GM23248 (cell line): ENCODE measurements around the gene CEP78. TPM values are rescaled to one million over a fixed set of nuclear protein-coding genes. Genes with fewer than 3 reads are reported as not detected.
A peak's percentile ranks its signal among the peaks of the same experiment; 100 is the strongest.

Experiments used
- DNase-seq: peaks from one replicate; pipeline ENCODE4 v3.0.0-alpha.2; 2015
- H2AFZ ChIP-seq: fragments of 200-600 bp; sonication (generic); 2 replicates; pipeline ENCODE4 v1.6.1; 2016; ENCODE audit warnings: antibody characterized with exemption
- H3F3A ChIP-seq: fragments of 200-600 bp; sonication (generic); 2 replicates; pipeline ENCODE4 v1.6.1; 2016; ENCODE audit warnings: mild to moderate bottlenecking, antibody characterized with exemption, mixed run types; ENCODE audit not compliant: insufficient read depth
- H3K27ac ChIP-seq: fragments of 200-600 bp; sonication (generic); 2 replicates; pipeline ENCODE4 v1.5.1; 2016; ENCODE audit warnings: mild to moderate bottlenecking
- H3K27me3 ChIP-seq: fragments of 200-600 bp; sonication (generic); replicated peaks from 2 replicates; pipeline ENCODE4 v1.6.1; 2016; ENCODE audit warnings: mild to moderate bottlenecking; ENCODE audit not compliant: insufficient read depth
- H3K36me3 ChIP-seq: fragments of 200-600 bp; sonication (generic); 2 replicates; pipeline ENCODE4 v1.6.1; 2016; ENCODE audit warnings: low read depth, mild to moderate bottlenecking
- H3K4me1 ChIP-seq: fragments of 200-600 bp; sonication (generic); 2 replicates; pipeline ENCODE4 v1.6.1; 2016; ENCODE audit warnings: mild to moderate bottlenecking; ENCODE audit not compliant: insufficient read depth
- H3K4me2 ChIP-seq: fragments of 200-600 bp; sonication (generic); one replicate; pipeline ENCODE4 v1.6.1; 2016; ENCODE audit warnings: mild to moderate bottlenecking; ENCODE audit not compliant: unreplicated experiment
- H3K4me3 ChIP-seq: fragments of 200-600 bp; sonication (generic); 2 replicates; pipeline ENCODE4 v1.5.1; 2016; ENCODE audit warnings: mild to moderate bottlenecking
- H3K79me2 ChIP-seq: fragments of 200-600 bp; sonication (generic); 2 replicates; pipeline ENCODE4 v1.6.1; 2016; ENCODE audit warnings: mild to moderate bottlenecking; ENCODE audit not compliant: insufficient read depth
- H3K9ac ChIP-seq: fragments of 200-600 bp; sonication (generic); 2 replicates; pipeline ENCODE4 v1.6.1; 2016; ENCODE audit warnings: mild to moderate bottlenecking
- H3K9me2 ChIP-seq: fragments of 200-600 bp; sonication (generic); 2 replicates; pipeline ENCODE4 v1.6.1; 2016; ENCODE audit warnings: mixed run types, mild to moderate bottlenecking, moderate library complexity; ENCODE audit not compliant: insufficient read depth
- H3K9me3 ChIP-seq: fragments of 200-600 bp; sonication (generic); one replicate; pipeline ENCODE4 v1.6.1; 2017; ENCODE audit warnings: low read depth
- H4K20me1 ChIP-seq: fragments of 200-600 bp; sonication (generic); 2 replicates; pipeline ENCODE4 v1.6.0; 2016; ENCODE audit not compliant: insufficient read depth
- EZH2 ChIP-seq: fragments of 200-600 bp; sonication (generic); IDR thresholded peaks from 2 replicates; pipeline ENCODE4 v1.6.1; 2018; ENCODE audit warnings: antibody characterized with exemption, mild to moderate bottlenecking; ENCODE audit not compliant: insufficient read depth, poor library complexity, severe bottlenecking
- EZH2phosphoT487 ChIP-seq: fragments of 200-600 bp; sonication (generic); IDR thresholded peaks from 2 replicates; pipeline ENCODE4 v1.6.1; 2018; ENCODE audit warnings: antibody characterized with exemption, moderate library complexity, mild to moderate bottlenecking, low read depth; ENCODE audit not compliant: insufficient read depth
- WGBS, 2 experiments: methylation state at CpG; one replicate each; pipeline ENCODE4 v1.1.6; 2015 to 2017; ENCODE audit warnings: low lambda C conversion rate in 2 of 2, low coverage in 1 of 2; ENCODE audit errors: missing lambda C conversion rate in 2 of 2; 5-methylcytosine and 5-hydroxymethylcytosine counted together
- in situ Hi-C: fragments of 300-500 bp; cut with MboI; formaldehyde crosslinking; loops from 2 replicates; pipeline ENCODE4 v1.15.0; 2020
- polyA plus RNA-seq: library from polyadenylated mRNA; unstranded; fragments of >200 nt; fragmentation: Nextera tagmentation; extraction: Ambion mirVana; gene quantifications from 2 replicates; pipeline ENCODE4 v1.2.1, GENCODE V29; 2016
- total RNA-seq: library from RNA; depleted of rRNA; stranded (reverse); fragments of >200 nt; shearing (Covaris generic); gene quantifications from 2 replicates; pipeline ENCODE4 v1.2.3, GENCODE V29; 2014

CEP78 gene
- total and polyA plus RNA-seq, 2 experiments from 2014 or later, result 9.1 to 13.8 TPM

- Histone ChIP-seq H3K9ac (no peak overlapping the region), H4K20me1 (no peaks in the 10 kb centered on the region), H3K9me2 (no peaks in the 10 kb centered on the region), H3K4me1 (no peaks in the 10 kb centered on the region), H3K36me3 (0 out of 2 replicates have a peak, but pooled peaks cover 4% of the 10 kb centered on the region), H3K27ac (no peak overlapping the region), H3F3A (0 out of 2 replicates have a peak, but pooled peaks cover under 1% of the 10 kb centered on the region), H3K4me2 (no peak overlapping the region), H3K79me2 (no peaks in the 10 kb centered on the region), H3K4me3 (no peak overlapping the region), H3K9me3 (no peaks in the 10 kb centered on the region), H2AFZ (no peak overlapping the region), H3K27me3 (no peaks in the 10 kb centered on the region)
- in situ Hi-C loops, result no loop called here
- no peak for DNase-seq
- no peak for TF ChIP-seq EZH2
- no peak for TF ChIP-seq EZH2phosphoT487
Observed at GRCh38 chr9:78272307-78272706, 36.4 kb downstream of the CEP78 start.

- no peaks in the 10 kb centered on the region for H3K27me3 ChIP-seq
- TF ChIP-seq EZH2phosphoT487, result no peak
- no peak for TF ChIP-seq EZH2
- in situ Hi-C loops, result no loop called here
- H3K9me3 ChIP-seq, result no peaks in the 10 kb centered on the region
- peaks cover 14% of the 10 kb centered on the region for H3F3A ChIP-seq
- H3K4me3 ChIP-seq, result no peak overlapping the region
- H3K36me3 ChIP-seq, result 0 out of 2 replicates have a peak, but pooled peaks cover 4% of the 10 kb centered on the region
- H4K20me1 ChIP-seq, result no peaks in the 10 kb centered on the region
- H2AFZ ChIP-seq, result no peak overlapping the region
- H3K27ac ChIP-seq, result no peak overlapping the region
- no peak overlapping the region for H3K9ac ChIP-seq
- no peaks in the 10 kb centered on the region for H3K9me2 ChIP-seq
- H3K79me2 ChIP-seq, result no peaks in the 10 kb centered on the region
- 97 to 100% methylated on average over 3 of the region's 3 CpGs for WGBS, 2 experiments
- H3K4me1 ChIP-seq, result peaks cover 9% of the 10 kb centered on the region
- DNase-seq, result peak; percentile 26
- no peak overlapping the region for H3K4me2 ChIP-seq
Observed at GRCh38 chr9:78273761-78274160, 37.9 kb downstream of the CEP78 start.

GRCh38 chr9:78278177-78278777 is 42.4 kb downstream of the CEP78 start:
- in situ Hi-C loops, result no loop called here
- Histone ChIP-seq H3K36me3 (no peaks in the 10 kb centered on the region), H4K20me1 (no peaks in the 10 kb centered on the region), H3F3A (peaks cover 19% of the 10 kb centered on the region), H3K9me3 (no peaks in the 10 kb centered on the region), H3K79me2 (no peaks in the 10 kb centered on the region), H3K4me3 (no peak overlapping the region), H3K27me3 (no peaks in the 10 kb centered on the region), H3K9ac (0 out of 2 replicates have a peak overlapping the region, but pooled peaks have one; percentile 11), H3K27ac (0 out of 2 replicates have a peak overlapping the region, but pooled peaks have one; percentile 26), H3K4me1 (peaks cover 10% of the 10 kb centered on the region), H3K9me2 (no peaks in the 10 kb centered on the region), H3K4me2 (peak overlapping the region; percentile 45), H2AFZ (no peak overlapping the region)
- TF ChIP-seq EZH2phosphoT487 (0 out of 2 replicates have a peak, but pooled peaks have one; percentile 62), EZH2 (no peak)
- DNase-seq, result peak; percentile 84
- 23 to 24% methylated on average over 5 of the region's 5 CpGs for WGBS, 2 experiments

- Histone ChIP-seq H3K4me2 (no peak overlapping the region), H3K4me1 (peaks cover 10% of the 10 kb centered on the region), H3K27ac (0 out of 2 replicates have a peak overlapping the region, but pooled peaks have one; percentile 26), H3K4me3 (no peak overlapping the region), H3K9me3 (no peaks in the 10 kb centered on the region), H3K27me3 (no peaks in the 10 kb centered on the region), H3K79me2 (no peaks in the 10 kb centered on the region), H2AFZ (no peak overlapping the region), H4K20me1 (no peaks in the 10 kb centered on the region), H3K36me3 (no peaks in the 10 kb centered on the region), H3K9ac (0 out of 2 replicates have a peak overlapping the region, but pooled peaks have one; percentile 11), H3F3A (peaks cover 19% of the 10 kb centered on the region), H3K9me2 (no peaks in the 10 kb centered on the region)
- TF ChIP-seq EZH2phosphoT487 (no peak), EZH2 (no peak)
- DNase-seq, result no peak
- in situ Hi-C loops, result no loop called here
- WGBS, 2 experiments, result 89 to 95% methylated on average over 1 of the region's 1 CpG
Observed at GRCh38 chr9:78278801-78279200, 42.9 kb downstream of the CEP78 start.
